SKM-1 treated with dmso at 0.1 percent for 144 hours (cell line): ENCODE results near the gene LETM1.

Source experiments
- DNase-seq: peaks from one replicate; lab custom pipeline; 2025; ENCODE audit not compliant: unreplicated experiment; lab: John Stamatoyannopoulos, UW

The LETM1 gene

GRCh38 chr4:1783015-1783414, 72.9 kb downstream of the LETM1 start:
- DNase-seq, result no peak

GRCh38 chr4:1780435-1780834, 75.5 kb downstream of the LETM1 start:
- DNase-seq, result no peak

GRCh38 chr4:1779588-1780382, 76.2 kb downstream of the LETM1 start:
- DNase-seq, result no peak

- no peak for DNase-seq
Measured at GRCh38 chr4:1778642-1779392, 77.1 kb downstream of the LETM1 start.

GRCh38 chr4:1777822-1778641, 77.9 kb downstream of the LETM1 start:
- DNase-seq, result no peak

GRCh38 chr4:1776521-1777161, 79.3 kb downstream of the LETM1 start:
- no peak for DNase-seq

GRCh38 chr4:1775731-1776500, 80.0 kb downstream of the LETM1 start:
- DNase-seq, result peak; percentile 66

- no peak for DNase-seq
Measured at GRCh38 chr4:1773754-1774153, 82.2 kb downstream of the LETM1 start.

GRCh38 chr4:1772853-1773538, 83.0 kb downstream of the LETM1 start:
- DNase-seq, result no peak

- DNase-seq, result no peak
Measured at GRCh38 chr4:1771555-1772305, 84.2 kb downstream of the LETM1 start.

GRCh38 chr4:1770791-1771231, 85.1 kb downstream of the LETM1 start:
- DNase-seq, result no peak

- no peak for DNase-seq
Measured at GRCh38 chr4:1770245-1770644, 85.7 kb downstream of the LETM1 start.

- DNase-seq, result no peak
Measured at GRCh38 chr4:1769692-1770091, 86.3 kb downstream of the LETM1 start.

- DNase-seq, result no peak
Measured at GRCh38 chr4:1768367-1769034, 87.5 kb downstream of the LETM1 start.

- peak; percentile 55 for DNase-seq
Measured at GRCh38 chr4:1767770-1768366, 88.1 kb downstream of the LETM1 start.

GRCh38 chr4:1767061-1767769, 88.7 kb downstream of the LETM1 start:
- no peak for DNase-seq
